Measurements from ENCODE around the gene ANKLE1. TPM values are rescaled to one million over a fixed set of nuclear protein-coding genes. Genes with fewer than 3 reads are reported as not detected.

The ANKLE1 gene
- total and polyA plus RNA-seq, 10 of the 15 experiments (the other 5 are each of a cell fraction or from before 2014, with no cell fraction given), result 2.2 to 17.9 (median 10.9) TPM

DNA sequence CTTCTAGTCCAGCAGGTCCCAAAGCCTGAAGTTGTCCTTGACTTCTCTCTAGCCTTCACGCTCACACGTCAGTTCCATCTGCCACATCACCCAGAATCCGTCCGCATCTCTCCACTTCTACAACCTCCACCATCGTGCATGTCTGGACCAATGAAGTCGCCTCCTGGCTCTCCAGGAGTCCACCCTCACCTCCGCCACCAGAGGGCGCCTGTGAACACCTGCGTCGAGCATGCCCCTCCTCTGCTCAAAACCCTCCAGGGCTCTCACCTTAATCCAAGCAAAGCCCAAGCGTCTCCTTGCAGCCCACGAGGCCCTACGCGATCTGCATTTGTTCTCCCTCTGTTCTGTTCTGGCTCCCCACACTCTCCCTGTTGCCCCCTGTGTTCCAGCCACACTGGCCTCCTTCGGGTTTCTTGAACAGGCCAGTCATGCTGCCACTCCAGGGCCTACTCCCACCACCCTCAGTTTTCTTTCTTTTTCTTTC lies 20.8 kb upstream of the ANKLE1 start (continued):
- peak; percentile 91 for TF ChIP-seq SMC3 (IDR thresholded peaks at IDR 0.05; ENCODE audit: borderline replicate concordance, low read length)
- no peak for TF ChIP-seq FOS (IDR thresholded peaks at IDR 0.05; ENCODE audit: borderline replicate concordance, extremely low read depth, insufficient read length)
- peak; percentile 60 for TF ChIP-seq CREB1 (IDR thresholded peaks at IDR 0.05; ENCODE audit: low read depth)
- 0 out of 2 replicates have a peak, but pooled peaks have one; percentile 28 for TF ChIP-seq PAX5 (IDR thresholded peaks at IDR 0.05; ENCODE audit: borderline replicate concordance, low read depth, low read length)
- TF ChIP-seq, protein P1, sequence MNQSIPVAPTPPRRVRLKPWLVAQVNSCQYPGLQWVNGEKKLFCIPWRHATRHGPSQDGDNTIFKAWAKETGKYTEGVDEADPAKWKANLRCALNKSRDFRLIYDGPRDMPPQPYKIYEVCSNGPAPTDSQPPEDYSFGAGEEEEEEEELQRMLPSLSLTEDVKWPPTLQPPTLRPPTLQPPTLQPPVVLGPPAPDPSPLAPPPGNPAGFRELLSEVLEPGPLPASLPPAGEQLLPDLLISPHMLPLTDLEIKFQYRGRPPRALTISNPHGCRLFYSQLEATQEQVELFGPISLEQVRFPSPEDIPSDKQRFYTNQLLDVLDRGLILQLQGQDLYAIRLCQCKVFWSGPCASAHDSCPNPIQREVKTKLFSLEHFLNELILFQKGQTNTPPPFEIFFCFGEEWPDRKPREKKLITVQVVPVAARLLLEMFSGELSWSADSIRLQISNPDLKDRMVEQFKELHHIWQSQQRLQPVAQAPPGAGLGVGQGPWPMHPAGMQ (IDR thresholded peaks at IDR 0.05; ENCODE audit: borderline replicate concordance), result no peak
- TF ChIP-seq CREM (IDR thresholded peaks at IDR 0.05; ENCODE audit: low read depth), result peak; percentile 70
- 0 out of 2 replicates have a peak, but pooled peaks have one; percentile 47 for TF ChIP-seq RFX5 (IDR thresholded peaks at IDR 0.05; ENCODE audit: low read depth, low read length)
- no peak for TF ChIP-seq TARDBP (IDR thresholded peaks at IDR 0.05; ENCODE audit: borderline replicate concordance)

DNA sequence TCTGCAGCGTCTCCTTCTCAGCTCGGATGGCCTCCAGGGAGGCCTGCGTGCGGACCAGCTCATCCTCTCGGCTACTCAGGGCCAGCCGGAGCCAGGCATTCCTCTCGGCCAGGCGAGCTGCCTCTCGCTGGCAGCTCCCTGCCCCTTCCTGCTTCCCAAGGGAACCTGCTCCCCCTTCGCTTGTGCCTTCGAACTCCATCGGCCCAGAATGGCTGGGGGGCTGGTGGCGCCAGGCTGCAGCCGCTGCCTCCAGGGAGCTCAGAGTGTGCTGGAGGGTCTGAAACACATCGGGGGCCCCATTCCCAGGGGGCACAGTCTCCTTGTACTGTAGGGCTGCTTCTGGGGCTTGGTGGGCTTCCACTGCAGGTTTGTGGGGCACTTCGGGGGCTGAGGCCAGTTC lies 19.1 kb upstream of the ANKLE1 start:
- peaks cover 2% of the 10 kb centered on the region for H3K79me2 ChIP-seq (ENCODE audit: control insufficient read depth, insufficient read depth, low read length)
- H3K4me3 ChIP-seq, result no peak overlapping the region
- ATAC-seq, result no peak
- ChIA-PET RAD21 (ENCODE audit: unreplicated experiment) (no interaction called here), SMC1A (ENCODE audit: uncharacterized antibody, unreplicated experiment) (interaction anchor here (1.6 to 1.9 kb wide), 2 partner anchors 18 to 43 kb away, joined by 4 to 5 read pairs; partner anchors contain the start of genes ANKLE1 and MRPL34), CTCF (interaction anchor here (1.0 to 10.5 kb wide), 2 partner anchors 20 to 58 kb away, joined by 4 to 120 read pairs; partner anchors contain the start of gene ANKLE1), POLR2A (interaction anchor here (0.6 kb wide), 1 partner anchor 20 kb away, joined by 3 read pairs; no protein-coding TSS in a partner anchor)
- no peak overlapping the region for H3K27ac ChIP-seq (ENCODE audit: control insufficient read depth, insufficient read depth)
- no peaks in the 10 kb centered on the region for H3K36me3 ChIP-seq (ENCODE audit: control insufficient read depth in 2 of 2, insufficient read depth in 2 of 2, low read length in 1 of 2)
- H3K4me1 ChIP-seq (ENCODE audit: control insufficient read depth, insufficient read depth, low read length), result peaks cover 7% of the 10 kb centered on the region
- in situ Hi-C loops (cut with MboI) (no loop called here), intact Hi-C loops (cut with micrococcal nuclease; ENCODE audit: unreplicated experiment) (loop anchor here (5.0 to 10.0 kb wide), 2 partner anchors 195 to 488 kb away; no protein-coding TSS in a partner anchor)
- no peaks in the 10 kb centered on the region for H3K9me3 ChIP-seq (replicated peaks; ENCODE audit: control insufficient read depth, insufficient read depth, low read length)
- no peaks in the 10 kb centered on the region for H4K20me1 ChIP-seq (ENCODE audit: control insufficient read depth, insufficient read depth)
- TF ChIP-seq BCL11A (IDR thresholded peaks at IDR 0.05; ENCODE audit: low read depth, low read length), result no peak
- TF ChIP-seq STAT3 (IDR thresholded peaks at IDR 0.05; ENCODE audit: low read depth, low read length), result no peak
- TF ChIP-seq, protein P2, sequence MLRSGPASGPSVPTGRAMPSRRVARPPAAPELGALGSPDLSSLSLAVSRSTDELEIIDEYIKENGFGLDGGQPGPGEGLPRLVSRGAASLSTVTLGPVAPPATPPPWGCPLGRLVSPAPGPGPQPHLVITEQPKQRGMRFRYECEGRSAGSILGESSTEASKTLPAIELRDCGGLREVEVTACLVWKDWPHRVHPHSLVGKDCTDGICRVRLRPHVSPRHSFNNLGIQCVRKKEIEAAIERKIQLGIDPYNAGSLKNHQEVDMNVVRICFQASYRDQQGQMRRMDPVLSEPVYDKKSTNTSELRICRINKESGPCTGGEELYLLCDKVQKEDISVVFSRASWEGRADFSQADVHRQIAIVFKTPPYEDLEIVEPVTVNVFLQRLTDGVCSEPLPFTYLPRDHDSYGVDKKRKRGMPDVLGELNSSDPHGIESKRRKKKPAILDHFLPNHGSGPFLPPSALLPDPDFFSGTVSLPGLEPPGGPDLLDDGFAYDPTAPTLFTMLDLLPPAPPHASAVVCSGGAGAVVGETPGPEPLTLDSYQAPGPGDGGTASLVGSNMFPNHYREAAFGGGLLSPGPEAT (IDR thresholded peaks at IDR 0.05; ENCODE audit: low read depth), result no peak
- TF ChIP-seq YY1 (IDR thresholded peaks at IDR 0.05; ENCODE audit: low read depth, low read length), result no peak
- no peak for TF ChIP-seq SIN3A (IDR thresholded peaks at IDR 0.05; ENCODE audit: low read depth, low read length)
- TF ChIP-seq ZNF384 (IDR thresholded peaks at IDR 0.05; ENCODE audit: borderline replicate concordance, low read depth, low read length), result no peak
- TF ChIP-seq RBBP5 (conservative IDR thresholded peaks at IDR 0.05), result no peak
- TF ChIP-seq BRCA1 (IDR thresholded peaks at IDR 0.05; ENCODE audit: low read depth, low read length), result no peak
- TF ChIP-seq SIX5 (IDR thresholded peaks at IDR 0.05; ENCODE audit: low read depth, low read length, severe bottlenecking), result no peak
- no peak for TF ChIP-seq CHD2 (IDR thresholded peaks at IDR 0.05; ENCODE audit: borderline replicate concordance, low read depth, low read length)
- TF ChIP-seq MYC (IDR thresholded peaks at IDR 0.05; ENCODE audit: insufficient read depth, insufficient read length, insufficient replicate concordance, low read length, severe bottlenecking), result no peak
- no peak overlapping the region for H2AFZ ChIP-seq (ENCODE audit: control insufficient read depth, low read depth, low read length)
- no peak for DNase-seq (ENCODE audit: low read depth, low spot score)
- no peak overlapping the region for H3K9ac ChIP-seq (ENCODE audit: control insufficient read depth, insufficient read depth, low read length)
- WGBS (ENCODE audit: insufficient coverage, insufficient replicate concordance, low lambda C conversion rate, missing lambda C conversion rate), result 90% methylated on average over 16 of the region's 16 CpGs
- no peak for FAIRE-seq
- no peaks in the 10 kb centered on the region for H3K27me3 ChIP-seq (replicated peaks in 1 of 2; ENCODE audit: control insufficient read depth in 2 of 2, insufficient read depth in 2 of 2, low read length in 1 of 2)
- no TSS peak for BruUV-seq (replicated peaks)
- no peak overlapping the region for H3K4me2 ChIP-seq (ENCODE audit: control insufficient read depth, insufficient read depth)

Data from GM12878 (cell line).